SJCRH30 (cell line): ENCODE data around the gene STUM. TPM values are rescaled to one million over a fixed set of nuclear protein-coding genes. Genes with fewer than 3 reads are reported as not detected.
"Not testable (repeated sequence)": the region's sequence is repeated elsewhere in the genome, so short reads cannot be mapped to it uniquely, and the experiment has no call there.

Experiments
- DNase-seq, 2 experiments: peaks; one replicate each; pipeline ENCODE4 v3.0.0-alpha.2; 2015 to 2020
- H3K27ac ChIP-seq: fragments of 250-450 bp; sonication (Bioruptor Pico); 2 replicates; pipeline ENCODE4 v1.5.1; 2020; ENCODE audit warnings: mild to moderate bottlenecking, moderate library complexity
- H3K27me3 ChIP-seq: fragments of 250-450 bp; sonication (Bioruptor Pico); 2 replicates; pipeline ENCODE4 v1.5.1; 2020; ENCODE audit warnings: mild to moderate bottlenecking, moderate library complexity
- H3K36me3 ChIP-seq: fragments of 250-450 bp; sonication (Bioruptor Pico); 2 replicates; pipeline ENCODE4 v1.5.1; 2020; ENCODE audit warnings: mild to moderate bottlenecking, moderate library complexity
- H3K4me1 ChIP-seq: fragments of 250-450 bp; sonication (Bioruptor Pico); 2 replicates; pipeline ENCODE4 v1.5.1; 2020; ENCODE audit warnings: mild to moderate bottlenecking, moderate library complexity
- H3K4me3 ChIP-seq: fragments of 250-450 bp; sonication (Bioruptor Pico); 2 replicates; pipeline ENCODE4 v1.5.1; 2020; ENCODE audit warnings: mild to moderate bottlenecking, moderate library complexity
- H3K9me3 ChIP-seq: fragments of 250-450 bp; sonication (Bioruptor Pico); replicated peaks from 2 replicates; pipeline ENCODE4 v1.5.1; 2020; ENCODE audit warnings: mild to moderate bottlenecking, moderate library complexity
- total RNA-seq: library from RNA; depleted of rRNA; stranded (reverse); fragments of >200 nt; shearing (Covaris generic); gene quantifications from 2 replicates; pipeline ENCODE4 v1.2.3, GENCODE V29; 2014

The STUM gene
- total RNA-seq, 1 experiment from 2014 or later, result 0.75 TPM

DNA sequence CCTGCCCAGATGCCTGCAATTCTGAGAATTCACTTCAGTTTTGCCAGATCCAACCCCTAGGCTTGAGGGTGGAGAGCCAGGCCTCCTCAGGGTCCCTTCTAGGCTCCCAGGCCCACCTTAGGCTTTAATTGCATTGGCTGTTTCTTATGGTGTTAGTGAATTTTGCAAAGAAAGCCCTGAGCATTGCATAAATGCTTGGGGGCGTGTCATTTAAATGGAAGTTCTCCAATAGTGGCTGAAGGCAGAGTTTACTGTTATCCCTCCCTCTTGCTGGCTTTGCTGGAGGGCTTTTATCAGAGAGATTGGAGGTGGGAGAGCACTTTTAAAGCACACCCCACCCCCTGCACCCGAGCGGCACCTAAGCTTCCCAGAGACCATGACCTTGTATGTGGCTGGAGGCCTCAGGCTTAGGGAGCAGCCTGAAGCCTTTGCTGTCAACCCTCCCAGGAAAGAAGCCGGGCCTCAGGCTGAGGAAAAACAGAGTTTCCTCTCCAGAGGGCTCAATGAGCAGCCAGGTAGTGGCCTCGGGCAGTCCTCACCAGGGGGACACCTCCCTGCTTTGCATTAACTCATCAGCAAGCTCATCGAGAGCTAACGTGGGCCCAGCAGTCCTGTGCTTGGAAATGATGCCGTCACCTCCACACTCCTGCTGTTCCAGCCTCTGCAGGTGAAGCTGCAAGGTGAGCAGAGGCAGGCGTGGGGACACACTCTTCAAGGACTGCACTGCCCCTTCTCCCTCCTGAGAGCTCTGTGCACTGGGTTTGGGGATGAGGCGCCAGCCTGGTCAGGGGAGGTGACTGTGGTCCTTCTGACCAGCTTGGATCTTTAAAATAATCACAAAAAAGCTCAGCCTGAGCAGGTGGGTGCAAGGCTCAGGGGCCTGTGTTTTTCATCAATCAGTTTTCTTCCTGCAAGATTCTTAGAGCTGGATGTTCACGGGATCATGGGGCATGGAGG is 58.0 kb downstream of the STUM start:
- Histone ChIP-seq H3K4me1 (peaks cover 6% of the 10 kb centered on the region), H3K4me3 (no peak overlapping the region), H3K27ac (no peak overlapping the region), H3K9me3 (no peaks in the 10 kb centered on the region), H3K27me3 (no peaks in the 10 kb centered on the region), H3K36me3 (no peaks in the 10 kb centered on the region)
- DNase-seq, result no peak

DNA sequence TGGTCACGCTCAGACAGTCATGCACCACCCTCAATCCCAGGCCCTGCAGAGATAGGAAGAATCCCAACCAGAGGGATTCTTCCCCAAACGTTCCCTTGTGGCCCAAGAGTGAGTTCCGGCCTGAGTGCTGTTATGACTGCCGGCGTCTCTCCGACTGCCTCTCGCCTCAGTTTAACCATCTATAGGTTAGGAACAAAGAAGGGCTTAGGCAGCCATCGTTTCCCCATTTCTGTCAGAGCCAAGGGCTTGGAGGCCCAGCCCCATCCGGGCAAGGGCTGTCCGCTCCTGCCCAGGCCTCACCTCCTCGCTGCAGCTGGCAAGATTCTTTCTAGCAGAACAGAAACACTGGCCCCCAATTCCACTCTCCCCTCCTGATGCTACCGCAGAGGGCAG is 58.7 kb downstream of the STUM start:
- H3K4me1 ChIP-seq, result peaks cover 6% of the 10 kb centered on the region
- H3K27ac ChIP-seq, result no peak overlapping the region
- H3K27me3 ChIP-seq, result no peaks in the 10 kb centered on the region
- no peak for DNase-seq
- no peaks in the 10 kb centered on the region for H3K9me3 ChIP-seq
- no peak overlapping the region for H3K4me3 ChIP-seq
- no peaks in the 10 kb centered on the region for H3K36me3 ChIP-seq

DNA sequence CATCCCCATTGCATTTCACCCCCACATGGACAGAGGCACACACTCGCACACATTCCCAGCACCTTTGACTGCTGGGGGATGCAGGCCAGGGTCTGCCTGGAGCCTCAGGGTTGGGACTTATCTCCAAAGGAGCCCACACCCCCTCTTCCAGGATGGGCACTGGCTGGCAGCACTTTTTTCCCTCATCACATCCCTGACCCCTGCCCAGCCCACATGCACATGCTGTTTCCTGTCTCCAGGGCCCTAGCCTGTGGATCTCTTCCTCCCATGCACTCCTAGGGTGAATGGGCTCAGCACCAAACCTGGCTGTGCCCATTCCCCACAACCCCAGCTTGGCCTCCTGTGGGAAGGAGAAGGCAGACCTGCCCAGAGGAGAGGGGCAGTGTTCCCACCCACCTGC is 59.3 kb downstream of the STUM start:
- H3K4me3 ChIP-seq, result no peak overlapping the region
- DNase-seq, result no peak
- H3K9me3 ChIP-seq, result no peaks in the 10 kb centered on the region
- no peak overlapping the region for H3K27ac ChIP-seq
- H3K4me1 ChIP-seq, result peaks cover 1% of the 10 kb centered on the region
- H3K27me3 ChIP-seq, result no peaks in the 10 kb centered on the region
- no peaks in the 10 kb centered on the region for H3K36me3 ChIP-seq

DNA sequence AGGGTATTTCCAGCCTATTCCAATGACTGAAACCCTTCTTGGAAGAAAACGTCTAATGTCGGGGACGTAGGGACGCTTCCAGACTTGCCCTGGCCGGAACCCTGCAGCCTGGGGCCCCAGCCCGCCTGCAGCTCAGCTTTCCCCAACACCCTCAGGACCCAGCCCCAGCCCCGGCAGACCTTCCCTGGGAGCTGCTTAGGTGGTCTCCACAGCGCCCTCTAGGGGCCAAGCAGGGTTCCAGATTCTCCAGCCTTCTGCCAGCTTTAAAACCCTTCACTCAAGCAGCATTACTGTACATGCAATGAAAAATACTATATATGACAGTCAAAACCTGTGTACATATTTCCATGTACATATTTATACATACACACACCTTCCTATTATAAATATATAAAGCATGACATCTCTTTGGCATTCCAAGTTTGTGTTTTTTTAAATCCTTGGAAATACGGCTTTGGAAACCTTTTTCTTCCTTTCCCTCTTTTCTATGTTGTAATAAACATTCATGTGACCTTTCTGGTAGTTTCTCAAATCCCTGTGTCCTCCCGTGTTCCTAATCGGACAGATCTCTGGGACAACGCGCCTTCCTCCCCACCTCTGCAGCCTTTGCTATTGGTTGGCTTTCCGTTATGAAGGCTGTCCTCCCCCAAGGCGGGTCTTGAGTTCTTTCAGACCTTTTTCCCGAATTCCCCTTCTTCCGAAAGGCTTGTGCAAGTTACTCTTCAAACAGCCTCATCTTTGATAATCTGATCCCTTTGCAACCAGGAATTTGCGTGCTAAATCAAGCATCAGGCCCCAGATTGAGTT is 60.3 kb downstream of the STUM start:
- Histone ChIP-seq H3K27me3 (no peaks in the 10 kb centered on the region), H3K36me3 (no peaks in the 10 kb centered on the region), H3K27ac (no peak overlapping the region), H3K4me3 (no peak overlapping the region), H3K9me3 (no peaks in the 10 kb centered on the region), H3K4me1 (no peaks in the 10 kb centered on the region; the same call in 1 of the 2 replicates)
- DNase-seq, result peak; percentile 84 to 89

DNA sequence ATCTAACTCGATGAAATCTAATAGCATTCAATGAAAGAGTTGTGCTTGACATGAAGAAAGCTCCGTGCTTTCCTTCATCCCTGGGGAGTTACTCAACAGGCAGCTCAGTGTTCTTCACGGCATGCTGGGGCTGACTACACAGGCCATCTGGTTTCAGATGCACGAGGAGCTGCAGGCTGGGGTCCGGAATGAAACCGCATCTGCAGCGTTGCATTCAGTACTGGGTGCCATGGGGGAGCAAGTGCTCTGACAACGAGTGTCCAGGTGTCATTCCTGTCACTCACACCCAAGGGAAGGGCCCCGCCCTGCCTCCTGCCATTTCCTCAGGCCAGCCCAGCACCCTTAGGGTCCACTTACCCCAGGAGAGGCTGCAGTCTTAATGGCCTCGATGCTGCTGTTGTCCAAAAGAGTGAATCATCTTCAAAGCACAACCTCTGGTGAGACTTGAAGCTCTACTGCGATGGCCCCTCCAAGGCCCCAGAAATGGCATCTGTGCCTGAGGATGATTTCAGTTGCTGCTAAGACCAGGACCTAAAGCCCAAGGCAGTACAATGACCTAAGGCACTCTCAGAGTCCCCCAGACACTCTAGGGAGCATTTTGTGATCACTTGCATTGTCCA is 61.4 kb downstream of the STUM start:
- no peaks in the 10 kb centered on the region for H3K36me3 ChIP-seq
- H3K9me3 ChIP-seq, result no peaks in the 10 kb centered on the region
- no peaks in the 10 kb centered on the region; the same call in 1 of the 2 replicates for H3K4me1 ChIP-seq
- no peak overlapping the region for H3K27ac ChIP-seq
- no peak overlapping the region for H3K4me3 ChIP-seq
- DNase-seq, result no peak
- H3K27me3 ChIP-seq, result no peaks in the 10 kb centered on the region

DNA sequence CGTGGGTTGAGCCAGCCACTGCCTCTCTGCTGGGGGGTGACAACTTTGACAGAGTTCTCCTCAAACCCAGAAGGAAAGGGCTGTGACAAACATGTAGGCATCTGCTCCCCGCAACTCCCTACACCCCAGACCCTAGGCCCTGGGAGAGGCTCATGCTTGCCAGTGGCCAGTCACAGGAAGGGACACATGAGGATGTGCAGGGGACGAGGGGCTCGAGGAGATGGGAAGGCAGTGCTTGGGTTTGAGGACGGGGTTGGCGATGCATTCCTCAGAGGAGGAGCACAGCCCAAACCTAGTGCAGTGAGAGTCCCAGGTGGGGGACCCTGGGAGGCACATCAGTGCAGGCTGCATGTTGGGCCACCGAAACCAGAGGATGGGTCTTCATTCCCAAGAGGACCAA is 62.1 kb downstream of the STUM start:
- Histone ChIP-seq H3K27ac (no peak overlapping the region), H3K4me1 (no peaks in the 10 kb centered on the region; the same call in 1 of the 2 replicates), H3K36me3 (no peaks in the 10 kb centered on the region), H3K9me3 (no peaks in the 10 kb centered on the region), H3K27me3 (no peaks in the 10 kb centered on the region), H3K4me3 (no peak overlapping the region)
- DNase-seq, result no peak

DNA sequence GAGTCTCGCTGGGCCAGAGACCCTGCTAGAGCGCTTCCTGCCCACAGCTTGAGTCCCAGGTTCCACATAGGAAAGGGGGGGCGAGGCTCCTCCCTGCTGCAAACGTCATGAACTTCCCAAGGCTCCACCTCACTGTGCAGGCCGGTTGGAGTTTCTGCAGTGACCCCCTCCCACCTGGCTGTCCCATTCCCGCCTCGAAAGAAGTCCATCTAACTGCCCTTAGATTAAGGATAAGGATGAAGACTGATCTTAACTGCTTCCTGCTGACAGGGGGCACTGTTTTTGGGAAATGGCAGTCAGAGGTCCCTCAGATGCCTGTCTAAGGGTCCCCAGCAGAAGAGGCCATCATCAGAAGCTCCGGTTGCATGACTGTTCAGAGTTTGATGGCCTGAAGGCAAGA is 62.7 kb downstream of the STUM start:
- H3K36me3 ChIP-seq, result no peaks in the 10 kb centered on the region
- H3K4me1 ChIP-seq, result no peaks in the 10 kb centered on the region; the same call in 1 of the 2 replicates
- DNase-seq, result no peak
- no peaks in the 10 kb centered on the region for H3K27me3 ChIP-seq
- no peak overlapping the region for H3K4me3 ChIP-seq
- H3K9me3 ChIP-seq, result no peaks in the 10 kb centered on the region
- H3K27ac ChIP-seq, result no peak overlapping the region

DNA sequence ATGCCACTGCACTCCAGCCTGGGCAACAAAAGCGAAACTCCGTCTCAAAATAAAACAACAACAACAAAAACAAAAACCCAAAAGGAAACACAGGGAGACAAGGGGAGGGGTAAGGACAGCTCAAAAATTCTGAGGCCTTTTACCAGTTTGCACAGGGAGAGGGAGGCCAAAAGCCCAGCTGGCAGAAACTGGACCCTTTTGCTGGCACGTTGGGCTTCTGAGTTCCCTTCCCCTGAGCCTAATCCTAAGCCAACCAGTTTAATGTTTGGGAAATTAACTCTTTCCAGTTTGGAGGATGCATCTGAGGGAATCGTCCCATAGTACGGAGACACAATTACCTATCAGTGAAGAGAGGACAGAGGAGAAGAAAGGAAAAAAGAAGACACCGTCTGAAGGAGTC is 63.4 kb downstream of the STUM start:
- H3K27me3 ChIP-seq, H3K4me1 ChIP-seq, DNase-seq, H3K9me3 ChIP-seq, H3K4me3 ChIP-seq, H3K36me3 ChIP-seq, H3K27ac ChIP-seq: not testable (repeated sequence)

DNA sequence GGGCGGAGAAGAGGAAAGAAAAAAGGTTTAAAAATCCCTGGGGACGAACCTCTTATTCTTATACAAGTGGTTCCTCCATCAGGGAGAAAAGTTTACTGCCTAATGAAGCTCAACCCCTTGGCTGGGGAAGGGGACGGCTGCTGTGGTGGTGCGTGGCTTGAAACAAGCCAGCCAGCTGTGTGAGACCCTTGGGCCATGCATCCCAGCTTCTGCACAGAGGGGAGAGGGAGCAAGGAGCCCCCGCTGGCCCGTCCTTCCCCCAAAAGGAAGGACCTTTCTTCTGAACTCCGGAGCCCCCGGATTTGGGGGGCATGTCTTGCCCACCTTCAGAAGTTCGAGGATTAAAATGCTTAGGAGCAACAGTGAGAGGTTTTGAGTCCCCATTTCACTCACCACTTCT is 67.3 kb downstream of the STUM start:
- DNase-seq, result no peak
- H3K36me3 ChIP-seq, result no peaks in the 10 kb centered on the region
- H3K4me1 ChIP-seq, result no peaks in the 10 kb centered on the region
- no peak overlapping the region for H3K27ac ChIP-seq
- no peak overlapping the region for H3K4me3 ChIP-seq
- no peaks in the 10 kb centered on the region for H3K27me3 ChIP-seq
- H3K9me3 ChIP-seq, result peaks cover 10% of the 10 kb centered on the region

DNA sequence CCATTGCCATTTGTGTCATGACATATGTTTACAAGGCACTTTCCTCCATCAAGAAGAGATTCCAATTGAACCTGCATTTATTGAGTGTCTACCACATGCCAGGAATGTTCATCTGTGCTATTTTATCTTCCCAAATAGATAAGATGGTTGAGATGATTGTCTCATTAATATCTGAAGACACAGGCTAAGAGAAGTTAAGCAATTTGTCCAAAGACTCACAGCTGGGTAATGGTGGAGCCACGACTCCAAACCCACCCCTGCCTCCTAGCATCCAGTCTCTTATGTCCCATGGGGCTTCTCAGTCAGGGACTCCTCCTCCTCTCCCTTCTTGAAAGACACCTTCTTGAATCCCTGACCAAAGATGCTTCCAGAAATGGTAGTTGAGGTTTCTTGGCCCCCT is 68.1 kb downstream of the STUM start:
- DNase-seq, result no peak
- H3K27ac ChIP-seq, result no peak overlapping the region
- peaks cover 18% of the 10 kb centered on the region for H3K9me3 ChIP-seq
- no peak overlapping the region for H3K4me3 ChIP-seq
- 0 out of 2 replicates have a peak, but pooled peaks cover 2% of the 10 kb centered on the region for H3K27me3 ChIP-seq
- H3K4me1 ChIP-seq, result no peaks in the 10 kb centered on the region
- H3K36me3 ChIP-seq, result no peaks in the 10 kb centered on the region

DNA sequence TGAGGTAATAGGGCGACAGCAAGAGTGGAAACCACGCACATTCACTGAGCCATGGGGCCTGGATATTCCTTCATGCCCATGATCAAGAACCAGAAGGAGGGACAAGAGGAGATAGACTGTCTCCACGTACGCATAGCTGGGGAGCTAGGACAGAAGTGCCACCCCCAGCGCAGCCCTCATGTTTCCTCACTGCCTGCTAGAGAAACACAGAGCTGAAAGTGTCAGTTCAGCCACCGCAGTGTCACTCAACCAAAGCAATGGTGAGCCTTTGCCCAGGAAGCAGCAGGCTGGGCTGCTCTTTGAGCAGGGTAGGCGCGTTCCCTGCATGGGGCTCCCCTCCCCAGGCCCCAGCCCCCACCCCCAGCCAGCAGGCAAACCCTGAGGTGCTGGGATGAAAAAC is 68.5 kb downstream of the STUM start:
- H3K9me3 ChIP-seq, result peaks cover 22% of the 10 kb centered on the region
- 0 out of 2 replicates have a peak, but pooled peaks cover 2% of the 10 kb centered on the region for H3K27me3 ChIP-seq
- DNase-seq, result no peak
- H3K4me3 ChIP-seq, result no peak overlapping the region
- no peaks in the 10 kb centered on the region for H3K4me1 ChIP-seq
- H3K27ac ChIP-seq, result no peak overlapping the region
- no peaks in the 10 kb centered on the region for H3K36me3 ChIP-seq

DNA sequence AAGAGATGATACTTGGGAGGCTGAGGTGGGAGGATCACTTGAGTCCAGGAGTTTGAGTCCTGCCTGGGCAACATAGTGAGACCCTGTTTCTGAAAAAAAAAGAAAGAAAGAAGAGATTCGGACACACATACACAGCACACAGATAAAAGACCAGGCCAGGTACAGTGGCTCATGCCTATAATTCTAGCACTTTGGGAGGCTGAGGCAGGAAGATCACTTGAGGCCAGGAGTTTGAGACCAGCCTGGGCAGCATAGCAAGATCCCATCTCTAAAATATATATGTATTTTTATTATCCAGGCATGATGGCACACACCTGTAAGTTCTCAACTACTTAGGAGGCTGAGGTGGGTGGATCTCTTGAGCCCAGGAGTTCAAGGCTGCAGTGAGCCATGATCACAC is 69.2 kb downstream of the STUM start:
- H3K27ac ChIP-seq, H3K4me3 ChIP-seq, H3K36me3 ChIP-seq, DNase-seq, H3K27me3 ChIP-seq, H3K4me1 ChIP-seq: not testable (repeated sequence)
- H3K9me3 ChIP-seq, result peaks cover 22% of the 10 kb centered on the region

DNA sequence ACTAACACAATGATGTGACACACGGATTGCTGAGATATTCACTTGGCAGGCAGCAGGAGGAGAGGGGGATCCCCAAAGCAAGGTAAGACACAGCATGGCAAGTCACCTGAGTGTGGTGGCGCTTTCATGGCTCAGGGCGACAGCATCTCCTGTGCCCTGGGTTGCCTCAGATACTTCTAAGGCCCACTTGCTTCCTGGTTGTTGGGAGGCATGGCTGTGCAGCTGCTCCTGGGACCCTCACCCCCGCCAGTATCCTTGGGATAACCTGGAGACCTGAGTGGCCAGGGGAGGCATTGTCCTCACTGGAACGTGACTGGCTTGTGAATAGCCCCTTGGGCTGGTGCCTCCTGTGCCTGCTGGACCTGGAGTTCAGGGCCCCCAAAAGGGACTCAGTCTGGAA is 69.8 kb downstream of the STUM start:
- peaks cover 22% of the 10 kb centered on the region for H3K9me3 ChIP-seq
- DNase-seq, result no peak
- no peaks in the 10 kb centered on the region for H3K36me3 ChIP-seq
- 0 out of 2 replicates have a peak, but pooled peaks cover 2% of the 10 kb centered on the region for H3K27me3 ChIP-seq
- H3K4me3 ChIP-seq, result no peak overlapping the region
- H3K4me1 ChIP-seq, result no peaks in the 10 kb centered on the region
- H3K27ac ChIP-seq, result no peak overlapping the region

DNA sequence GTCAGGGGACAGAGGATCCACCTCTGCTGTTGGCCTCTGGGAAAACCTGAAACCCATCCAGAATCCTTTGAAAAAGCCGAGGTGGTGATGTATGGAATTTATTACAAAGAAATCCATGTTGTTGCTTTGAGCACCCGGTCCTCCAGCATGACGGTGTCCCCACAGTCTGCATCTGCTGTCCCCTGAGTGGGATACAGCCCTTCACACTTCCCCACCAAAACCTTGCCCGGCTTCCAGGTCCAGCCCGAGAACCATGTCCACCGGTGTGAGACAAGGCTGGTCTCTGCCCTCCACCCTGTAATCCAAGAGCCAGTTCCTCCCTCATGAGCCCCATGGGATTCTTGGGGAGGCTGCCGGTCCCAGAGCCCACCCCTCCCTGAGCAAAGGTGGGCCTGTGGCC is 70.5 kb downstream of the STUM start:
- no peak overlapping the region for H3K4me3 ChIP-seq
- no peaks in the 10 kb centered on the region for H3K36me3 ChIP-seq
- no peak overlapping the region for H3K27ac ChIP-seq
- H3K9me3 ChIP-seq, result peaks cover 22% of the 10 kb centered on the region
- DNase-seq, result no peak
- no peaks in the 10 kb centered on the region for H3K4me1 ChIP-seq
- 0 out of 2 replicates have a peak, but pooled peaks cover 2% of the 10 kb centered on the region for H3K27me3 ChIP-seq

DNA sequence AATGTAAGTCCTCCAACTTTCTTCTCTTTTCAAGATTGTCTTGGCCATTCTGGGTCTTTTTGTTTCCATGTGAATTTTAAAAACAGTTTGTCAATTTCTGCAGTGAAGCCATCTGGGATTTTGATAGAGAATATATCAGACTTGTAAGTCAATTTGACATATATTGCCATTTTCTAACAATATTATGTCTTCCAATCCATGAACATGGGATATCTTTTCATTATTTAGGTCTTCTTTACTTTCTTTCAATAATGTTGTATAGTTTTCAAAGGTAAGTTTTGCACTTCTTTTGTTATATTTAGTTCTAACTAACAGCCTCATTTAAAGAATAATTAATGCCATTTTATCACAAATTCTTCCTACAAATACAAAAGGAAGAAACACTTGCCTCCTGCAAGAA is 73.4 kb downstream of the STUM start:
- Histone ChIP-seq H3K4me3 (no peak overlapping the region), H3K27ac (no peak overlapping the region), H3K27me3 (0 out of 2 replicates have a peak, but pooled peaks cover 2% of the 10 kb centered on the region), H3K36me3 (no peaks in the 10 kb centered on the region), H3K4me1 (peaks cover 5% of the 10 kb centered on the region), H3K9me3 (peaks cover 22% of the 10 kb centered on the region)
- no peak for DNase-seq
